IPS-NIHi7 (cell line): ENCODE measurements around the gene PRR18.

Experiments
- DNase-seq: peaks from one replicate; pipeline ENCODE4 v3.0.0; 2012; ENCODE audit warnings: mixed read lengths; ENCODE audit errors: extremely low spot score

The PRR18 gene

DNA sequence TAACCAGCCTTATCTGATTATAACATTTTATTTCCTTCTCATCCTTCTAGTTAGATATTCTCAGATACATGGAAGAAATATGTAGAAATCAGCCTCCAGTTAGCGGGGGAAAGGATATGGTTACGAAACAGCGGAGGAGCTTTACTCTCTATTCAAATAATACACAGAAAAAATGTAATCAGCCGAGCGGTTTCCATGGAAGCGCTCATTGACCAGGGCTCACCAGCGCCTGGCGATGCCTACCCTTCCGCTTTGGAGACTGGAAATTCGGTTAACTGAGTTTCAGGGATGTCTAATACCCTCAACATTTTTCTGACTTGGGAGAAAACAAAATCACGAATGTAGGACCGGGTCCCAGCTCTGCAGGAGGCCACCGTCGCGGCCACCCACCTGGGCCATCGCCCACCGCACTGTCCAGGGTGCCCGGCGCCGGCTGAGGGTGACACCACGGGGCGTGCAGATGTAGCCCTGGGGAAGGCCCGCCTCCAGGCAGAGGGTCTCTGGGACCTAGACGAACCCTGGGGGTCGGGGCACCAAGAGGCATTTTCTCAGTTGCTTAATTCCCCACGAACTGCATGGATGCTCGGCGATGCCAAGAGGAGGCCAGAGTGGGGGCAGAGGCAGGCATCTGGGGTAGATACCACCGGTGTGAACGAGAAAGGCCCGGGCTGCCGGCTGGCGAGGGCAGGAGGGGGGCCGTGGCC, 1.7 kb downstream of the PRR18 start:
- no peak for DNase-seq

DNA sequence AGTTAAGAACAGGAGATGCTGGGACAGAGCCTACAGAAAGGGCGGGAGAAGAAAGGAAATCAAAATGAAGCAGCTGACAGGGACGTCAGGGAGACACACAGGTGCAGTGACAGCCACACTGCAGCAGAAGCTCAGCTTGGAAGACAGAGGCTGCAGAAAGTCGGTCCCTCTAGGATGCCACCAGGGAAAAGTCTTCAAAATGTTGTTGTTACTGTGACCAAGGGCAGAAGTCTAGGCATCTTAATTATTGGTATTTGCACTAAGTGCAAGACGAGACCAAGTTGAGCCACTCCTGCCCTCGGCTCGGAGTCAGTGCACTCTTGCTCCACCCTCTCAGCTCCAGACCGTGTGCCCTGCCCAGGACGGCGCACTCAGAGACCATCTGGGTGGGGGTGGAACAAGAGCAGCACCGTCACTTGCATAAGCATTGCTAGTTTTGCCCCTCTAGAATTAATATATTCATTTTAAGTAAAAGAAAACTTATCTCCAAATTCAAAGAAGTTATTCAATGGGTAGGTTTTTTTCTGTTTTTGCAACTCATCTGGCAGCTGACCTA, 2.6 kb downstream of the PRR18 start:
- DNase-seq: no peak

DNA sequence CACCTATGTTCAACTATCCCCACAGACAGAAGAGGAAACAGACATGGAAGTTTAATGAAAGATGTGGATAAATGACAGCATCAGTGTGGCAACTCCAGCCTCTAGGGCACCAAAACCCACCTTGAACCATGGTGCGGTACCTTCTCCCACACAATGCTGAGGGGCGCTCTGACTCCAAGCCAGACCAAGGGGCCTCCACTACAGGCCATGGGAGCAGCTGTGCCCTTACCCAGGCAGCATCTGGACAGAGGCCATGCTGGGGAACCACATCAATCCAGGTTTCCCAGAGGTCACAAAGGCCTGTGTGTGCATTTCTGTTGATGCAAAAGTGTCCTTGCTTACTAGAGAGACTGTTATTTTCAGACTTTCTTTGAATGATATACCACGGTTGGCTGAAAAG, 4.1 kb downstream of the PRR18 start:
- DNase-seq: no peak

DNA sequence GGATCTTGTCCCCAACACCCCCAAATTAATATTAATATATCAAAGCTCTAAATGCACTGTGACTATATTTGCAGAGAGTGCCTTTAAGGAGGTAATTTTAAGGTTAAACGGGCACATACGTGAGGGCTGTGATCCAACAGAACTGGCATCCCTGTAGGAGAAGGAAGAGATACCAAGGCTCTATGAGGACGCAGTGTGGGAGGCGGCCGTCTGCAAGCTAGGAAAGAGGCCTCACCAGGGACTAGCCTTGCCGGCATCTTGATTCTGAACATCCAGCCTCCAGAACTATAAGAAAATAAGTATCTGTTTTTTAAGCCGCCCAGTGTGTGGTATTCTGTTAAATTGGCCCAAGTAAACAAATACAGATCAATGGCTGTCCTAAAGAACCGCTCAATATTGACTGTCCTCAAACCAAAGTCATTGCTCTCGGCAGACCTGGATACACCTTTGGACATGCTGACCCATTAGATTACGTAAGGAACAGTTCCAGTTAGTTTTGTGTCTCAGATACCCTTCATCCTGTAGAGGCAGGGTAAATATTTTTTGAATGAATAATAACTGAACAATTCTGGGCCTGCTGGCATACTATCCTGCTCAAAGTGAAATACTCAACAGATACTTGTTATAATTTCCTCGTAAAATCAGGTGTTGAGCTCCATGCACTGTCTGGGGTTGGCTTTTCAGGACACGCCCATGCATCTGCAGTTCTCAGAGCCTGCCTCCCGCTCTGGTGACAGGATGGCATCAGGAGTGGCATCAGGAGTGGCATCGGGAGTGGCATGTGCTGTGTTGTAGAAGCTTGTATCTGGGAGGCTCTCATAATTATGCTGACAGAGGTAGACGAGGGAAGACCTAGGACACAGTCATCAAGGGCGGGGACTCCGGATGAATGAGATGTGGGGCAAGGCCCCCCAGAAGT, 6.3 kb downstream of the PRR18 start:
- no peak for DNase-seq

GRCh38 chr6:166300357-166300987, 7.7 kb downstream of the PRR18 start:
- no peak for DNase-seq

GRCh38 chr6:166297606-166298005, 10.6 kb downstream of the PRR18 start:
- DNase-seq: no peak

- no peak for DNase-seq
These were observed 11.9 kb downstream of the PRR18 start for GRCh38 chr6:166296035-166296883.

DNA sequence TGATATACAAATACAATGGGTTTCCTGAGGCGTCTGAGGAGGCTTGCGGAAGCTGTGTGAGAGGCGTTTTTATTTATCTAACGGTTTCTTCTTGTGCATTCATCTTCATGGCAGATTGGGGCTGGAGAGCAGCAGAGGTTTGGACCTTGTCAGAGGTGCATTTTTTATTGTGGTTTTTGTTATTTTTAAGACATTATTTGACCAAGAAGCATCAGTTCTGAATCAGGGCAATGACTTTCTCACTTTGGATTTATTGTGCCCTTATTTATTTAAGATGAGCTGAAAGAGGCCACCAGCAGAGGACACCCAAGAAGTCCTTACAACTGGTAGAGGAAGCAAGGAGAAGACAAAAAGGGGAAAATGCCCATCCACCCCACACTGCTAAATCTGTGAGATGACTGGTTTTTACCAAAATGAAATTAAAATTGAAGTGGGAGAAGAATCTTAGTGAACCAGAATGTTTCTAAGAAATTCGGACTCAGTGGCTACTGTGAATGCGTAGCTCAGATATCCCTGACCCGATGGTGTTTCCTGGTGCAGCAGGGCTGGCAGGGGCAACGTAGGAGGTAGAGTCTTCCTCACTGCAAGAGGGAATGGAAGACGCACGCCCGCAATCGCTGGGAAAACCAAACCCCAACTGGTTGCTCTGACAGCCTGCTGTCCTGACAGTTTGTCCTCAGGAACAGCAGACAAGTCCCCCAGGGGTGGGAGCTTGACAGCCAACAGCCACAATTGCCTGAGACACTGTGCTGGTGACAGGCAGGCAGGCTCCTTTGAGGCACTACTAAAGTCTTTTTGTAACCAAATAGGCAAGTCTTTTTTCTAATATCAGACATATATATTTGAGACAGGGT, 14.2 kb downstream of the PRR18 start:
- no peak for DNase-seq

DNA sequence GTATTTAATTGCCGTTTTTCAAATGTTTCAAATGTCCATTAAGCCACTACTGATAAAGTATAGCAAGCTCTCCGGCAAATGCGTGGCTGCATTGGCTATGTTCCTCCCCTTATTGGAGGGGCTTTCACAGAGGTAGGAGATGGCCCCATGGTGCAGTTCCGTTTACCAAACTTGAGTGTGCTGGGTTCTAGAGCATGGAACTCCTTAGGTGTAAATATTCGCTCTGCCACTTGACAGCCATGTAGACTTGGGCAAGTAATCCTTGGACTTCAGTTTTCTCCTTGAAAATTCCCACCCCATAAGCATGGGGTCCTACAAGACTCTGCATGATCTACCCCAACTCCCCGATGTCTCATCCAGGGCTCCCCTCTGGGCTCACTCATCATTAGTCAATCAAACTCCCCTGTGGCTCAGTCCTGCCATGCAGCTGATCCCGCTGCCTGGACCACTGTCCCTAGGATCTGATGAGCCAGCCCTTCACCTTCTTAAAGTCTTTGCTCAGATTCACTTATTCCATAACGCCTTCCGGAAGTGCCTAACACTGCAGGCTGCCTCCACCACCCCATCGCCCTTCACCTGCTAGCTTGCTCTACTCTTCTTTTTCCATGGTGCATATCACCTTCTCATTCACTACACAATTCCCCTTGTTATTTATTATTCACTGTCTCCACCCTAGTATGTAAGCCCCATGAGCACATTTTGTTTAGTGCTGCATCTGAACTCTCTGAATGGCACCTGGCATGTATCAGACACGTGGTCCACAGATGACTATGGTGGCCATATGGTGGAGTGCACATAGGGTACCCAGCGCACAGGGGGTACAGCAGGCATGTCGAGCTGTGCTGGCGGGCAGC, 18.8 kb downstream of the PRR18 start:
- no peak for DNase-seq

DNA sequence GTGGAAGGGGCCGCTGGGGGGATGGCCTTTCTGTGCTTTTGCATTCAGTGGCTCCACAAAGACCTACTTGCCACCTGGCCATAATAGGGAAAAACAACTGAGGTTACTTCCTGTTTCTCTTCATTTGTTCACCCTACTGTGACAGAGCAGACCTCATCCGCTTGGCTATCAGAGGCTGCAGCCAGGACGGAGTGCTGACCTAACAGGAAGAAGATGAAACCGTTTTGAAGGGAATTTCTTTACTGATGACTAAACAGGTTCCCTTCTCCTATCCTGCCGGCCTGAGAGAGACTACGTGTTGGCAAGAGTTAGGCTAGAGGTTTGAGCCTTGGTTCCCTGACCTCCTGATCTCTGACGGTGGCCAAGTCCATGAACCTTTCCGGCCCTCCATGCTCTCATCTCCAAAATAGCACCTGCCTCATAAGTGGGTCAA, 21.3 kb downstream of the PRR18 start:
- DNase-seq: peak; percentile 13

DNA sequence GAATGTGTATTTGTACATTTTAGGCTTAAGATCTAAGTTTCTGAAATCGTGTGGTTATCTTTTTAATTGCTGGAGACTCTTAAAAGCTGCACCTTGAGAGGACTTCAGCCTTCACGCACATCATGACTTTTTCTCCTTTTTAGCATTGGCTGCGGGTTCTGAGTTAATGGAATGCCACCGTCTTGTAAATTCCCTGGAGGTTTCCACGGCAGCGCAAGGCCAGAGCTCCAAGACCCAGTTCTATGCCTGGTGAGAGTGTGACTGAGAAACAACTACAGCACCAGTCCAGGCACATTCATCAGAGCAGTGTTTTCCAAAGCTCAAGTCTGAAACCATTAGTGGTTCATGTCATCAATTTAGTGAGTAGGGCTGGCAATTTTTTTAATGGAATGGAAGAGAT, 23.0 kb downstream of the PRR18 start:
- DNase-seq: no peak

DNA sequence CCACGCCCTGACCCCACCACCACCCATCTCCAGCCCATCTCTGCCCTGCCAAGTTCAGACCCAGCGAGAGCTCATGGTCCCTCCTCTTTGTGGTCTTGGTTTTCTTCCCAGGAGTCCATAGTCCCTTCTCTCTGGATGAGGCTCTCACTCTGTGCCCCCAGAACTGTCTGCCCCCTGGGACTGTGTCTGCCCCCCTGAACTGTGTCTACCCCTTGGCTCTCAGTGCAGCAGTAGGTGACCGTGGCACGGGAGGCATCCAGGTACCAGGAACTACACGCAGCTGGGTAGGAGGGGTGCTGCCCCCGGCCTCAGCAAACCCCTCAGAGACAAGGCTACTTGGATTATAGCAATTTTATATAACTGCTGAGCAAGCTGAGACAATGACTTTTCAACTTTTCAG, 23.6 kb downstream of the PRR18 start:
- DNase-seq: no peak

- DNase-seq: no peak
These were observed 25.7 kb downstream of the PRR18 start for GRCh38 chr6:166282394-166283032.

- no peak for DNase-seq
These were observed 27.1 kb downstream of the PRR18 start for GRCh38 chr6:166281104-166281503.

DNA sequence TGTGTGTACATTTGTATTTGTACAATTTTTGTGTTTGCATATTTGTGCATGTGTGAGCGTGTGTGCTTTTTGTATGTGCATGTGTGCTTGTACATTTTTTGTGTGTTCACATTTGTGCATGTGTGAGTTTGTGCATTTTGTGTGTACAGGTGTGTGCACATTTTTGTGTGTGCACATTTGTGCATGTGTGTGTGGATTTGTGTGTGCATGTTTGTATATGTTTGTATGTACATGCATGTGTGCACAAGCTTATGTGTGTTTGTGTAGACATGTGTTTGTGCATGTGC, 28.9 kb downstream of the PRR18 start:
- DNase-seq: no peak

GRCh38 chr6:166278579-166279392, 29.4 kb downstream of the PRR18 start:
- DNase-seq: no peak

DNA sequence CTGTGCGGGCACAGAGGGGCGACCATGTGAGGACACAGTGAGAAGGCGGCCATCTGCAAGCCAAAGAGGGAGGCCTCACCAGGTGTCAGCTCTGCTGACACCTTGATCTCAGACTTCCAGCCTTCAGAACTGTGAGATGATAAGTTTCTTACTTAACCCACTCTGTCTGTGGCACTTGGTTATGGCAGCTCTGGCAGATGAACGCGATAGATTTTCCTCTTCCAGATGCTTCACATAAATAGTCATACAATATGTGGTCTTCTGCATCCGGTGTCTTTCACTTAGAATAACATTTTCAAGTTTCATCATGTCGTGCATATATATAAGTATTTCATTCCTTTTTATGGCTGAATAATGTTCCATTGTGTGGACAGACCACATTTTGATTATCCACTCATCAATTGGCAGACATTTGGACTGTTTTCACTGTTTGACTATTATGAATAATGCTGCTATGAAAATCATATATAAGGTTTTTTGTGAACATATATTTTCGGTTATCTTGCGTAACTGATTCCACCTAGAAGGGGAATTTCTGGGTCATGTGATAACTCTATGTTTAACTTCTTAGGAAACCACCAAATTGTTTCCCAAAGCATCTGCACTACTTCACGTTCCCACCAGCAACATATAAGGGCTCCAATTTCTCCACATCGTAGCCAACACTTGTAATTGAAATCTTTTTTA, 30.2 kb downstream of the PRR18 start:
- DNase-seq: no peak

DNA sequence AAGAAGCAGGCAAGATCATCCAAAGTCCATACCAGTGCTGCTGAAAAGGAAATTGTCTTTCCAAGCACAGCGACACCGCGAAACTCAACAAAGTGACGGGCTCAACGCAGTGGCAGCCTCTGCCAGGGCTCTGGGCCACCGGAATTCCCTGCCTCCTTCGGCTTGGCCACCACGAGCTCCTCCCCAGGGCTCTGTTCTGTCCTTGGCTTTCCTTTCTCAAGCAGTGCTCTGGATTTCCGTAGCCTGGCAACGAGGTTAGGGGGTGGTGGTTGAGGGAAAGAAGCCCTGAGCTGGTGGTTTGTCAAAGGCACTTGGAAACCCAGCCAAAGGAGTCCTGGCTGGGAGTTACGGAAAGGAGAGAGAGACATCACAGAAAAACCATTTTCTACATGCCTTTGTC, 31.2 kb downstream of the PRR18 start:
- peak; percentile 23 for DNase-seq
